Measurements from ENCODE around the gene FMO3.

The FMO3 gene

GRCh38 chr1:171117085-171117484, 26.4 kb downstream of the FMO3 start:
- DNase-seq: no peak

- no peak for DNase-seq
Observed at GRCh38 chr1:171119648-171120047, 28.9 kb downstream of the FMO3 start.

GRCh38 chr1:171122299-171122698, 31.6 kb downstream of the FMO3 start:
- DNase-seq: no peak

GRCh38 chr1:171122893-171123292, 32.2 kb downstream of the FMO3 start:
- DNase-seq: no peak

- DNase-seq: no peak
Observed at GRCh38 chr1:171126504-171126903, 35.8 kb downstream of the FMO3 start.

GRCh38 chr1:171127099-171127498, 36.4 kb downstream of the FMO3 start:
- DNase-seq: no peak

GRCh38 chr1:171127501-171127900, 36.8 kb downstream of the FMO3 start:
- no peak for DNase-seq

- DNase-seq: no peak
Observed at GRCh38 chr1:171128463-171128862, 37.8 kb downstream of the FMO3 start.

GRCh38 chr1:171134204-171134923, 43.7 kb downstream of the FMO3 start:
- no peak for DNase-seq

GRCh38 chr1:171137580-171137979, 46.9 kb downstream of the FMO3 start:
- DNase-seq: no peak

GRCh38 chr1:171138980-171139379, 48.3 kb downstream of the FMO3 start:
- DNase-seq: no peak

- DNase-seq: no peak
Observed at GRCh38 chr1:171139890-171140289, 49.2 kb downstream of the FMO3 start.

- no peak for DNase-seq
Observed at GRCh38 chr1:171140401-171140800, 49.7 kb downstream of the FMO3 start.

- DNase-seq: no peak
Observed at GRCh38 chr1:171140956-171141687, 50.4 kb downstream of the FMO3 start.

GRCh38 chr1:171141688-171142415, 51.1 kb downstream of the FMO3 start:
- no peak for DNase-seq

- no peak for DNase-seq
Observed at GRCh38 chr1:171142416-171143385, 52.0 kb downstream of the FMO3 start.

GRCh38 chr1:171150156-171150555, 59.5 kb downstream of the FMO3 start:
- DNase-seq: no peak

GRCh38 chr1:171152549-171152948, 61.8 kb downstream of the FMO3 start:
- no peak for DNase-seq

- no peak for DNase-seq
Observed at GRCh38 chr1:171155484-171155883, 64.8 kb downstream of the FMO3 start.

- DNase-seq: no peak
Observed at GRCh38 chr1:171158096-171158495, 67.4 kb downstream of the FMO3 start.

GRCh38 chr1:171158551-171158950, 67.8 kb downstream of the FMO3 start:
- DNase-seq: no peak

- no peak for DNase-seq
Observed at GRCh38 chr1:171159148-171159547, 68.4 kb downstream of the FMO3 start.

GRCh38 chr1:171160211-171160610, 69.5 kb downstream of the FMO3 start:
- DNase-seq: no peak

Measured in activated gamma-delta T cell (primary cell).